Spleen (tissue), 11 donors: ENCODE data around the gene DISC1. TPM values are rescaled to one million over a fixed set of nuclear protein-coding genes. Genes with fewer than 3 reads are reported as not detected.
A peak's percentile ranks its signal among the peaks of the same experiment; 100 is the strongest.
"Not testable (repeated sequence)": the region's sequence is repeated elsewhere in the genome, so short reads cannot be mapped to it uniquely, and the experiment has no call there.

Source experiments
- DNase-seq: peaks from one replicate; pipeline ENCODE4 v3.0.0-alpha.2; 2020
- H3K27ac ChIP-seq, 8 donors: fragments of 200-600 bp; sonication (generic) in 7 of 8; 1 replicate in 4 of 8; 2 replicates in 4 of 8; pipeline versions ENCODE4 v1.5.0 to v1.8.0; 2016 to 2021; ENCODE audit warnings: inconsistent platforms in 4 of 8, mild to moderate bottlenecking in 4 of 8, moderate library complexity in 1 of 8
- H3K27me3 ChIP-seq, 7 donors: fragments of 200-600 bp; sonication (generic) in 6 of 7; replicated peaks in 1 of 7; 1 replicate in 4 of 7; 2 replicates in 3 of 7; pipeline versions ENCODE4 v1.5.0 to v1.8.0; 2016 to 2021; ENCODE audit warnings: inconsistent platforms in 3 of 7, mild to moderate bottlenecking in 1 of 7
- H3K36me3 ChIP-seq, 6 donors: fragments of 200-600 bp; sonication (generic) in 5 of 6; 1 replicate in 4 of 6; 2 replicates in 2 of 6; pipeline versions ENCODE4 v1.5.0 to v1.8.0; 2016 to 2021; ENCODE audit warnings: inconsistent platforms in 2 of 6
- H3K4me1 ChIP-seq, 6 donors: fragments of 200-600 bp; sonication (generic) in 5 of 6; 1 replicate in 3 of 6; 2 replicates in 3 of 6; pipeline versions ENCODE4 v1.5.0 to v1.8.0; 2016 to 2021; ENCODE audit warnings: inconsistent platforms in 3 of 6
- H3K4me3 ChIP-seq, 8 donors: fragments of 200-600 bp; sonication (generic) in 7 of 8; 1 replicate in 4 of 8; 2 replicates in 4 of 8; pipeline versions ENCODE4 v1.5.0 to v1.8.0; 2016 to 2021; ENCODE audit warnings: inconsistent platforms in 4 of 8, mild to moderate bottlenecking in 4 of 8, moderate library complexity in 2 of 8
- H3K9me3 ChIP-seq, 8 donors: fragments of 200-600 bp; sonication (generic) in 7 of 8; 1 replicate in 4 of 8; 2 replicates in 4 of 8; pipeline versions ENCODE4 v1.5.0 to v1.8.0; 2016 to 2021; ENCODE audit warnings: inconsistent platforms in 4 of 8
- POLR2A ChIP-seq, 3 donors: fragments of 450-650 bp; IDR thresholded peaks; one replicate each; pipeline ENCODE4 v1.5.1; 2017; ENCODE audit warnings: antibody characterized with exemption in 3 of 3, mild to moderate bottlenecking in 1 of 3
- POLR2AphosphoS5 ChIP-seq, 3 donors: sonication (generic); formaldehyde crosslinking; IDR thresholded peaks; one replicate each; pipeline ENCODE4 v1.5.1; 2017; ENCODE audit warnings: antibody characterized with exemption in 3 of 3
- WGBS, 5 donors: extraction: QIAGEN DNeasy Blood & Tissue Kit in 3 of 5; methylation state at CpG; one replicate each; pipeline versions ENCODE4 v1.1.5 to v1.1.7; 2013 to 2018; 5-methylcytosine and 5-hydroxymethylcytosine counted together
- intact Hi-C: fragments of 100-400 bp; cut with DNase I; formaldehyde crosslinking; loops from one replicate; pipeline ENCODE4 v1.15.0; 2023; ENCODE audit warnings: low total_unique reads
- polyA plus RNA-seq, 3 donors: library from polyadenylated mRNA; stranded (reverse); fragments of 200-250 nt; gene quantifications; one replicate each; pipeline ENCODE4 v1.2.1, GENCODE V29; 2013
- total RNA-seq, 7 donors: library from RNA; depleted of rRNA in 3 of 7; stranded (reverse); fragments of >200 nt in 3 of 7; fragmentation: NEBNext Ultra II Directional in 4 of 7; extraction: Animal tissue kit (Norgen Biotek cat#: 25700) in 4 of 7; gene quantifications; one replicate each; pipeline versions ENCODE4 v1.1.0 to v1.2.1, GENCODE V29; 2016 to 2021
- TF ChIP-seq, protein P1 (sequence below), 11 experiments: fragments of 200-600 bp in 7 of 11; fragments of 450-650 bp in 4 of 11; sonication (generic) in 4 of 11; IDR thresholded peaks in 8 of 11; conservative IDR thresholded peaks in 3 of 11; 1 replicate in 7 of 11; 2 replicates in 4 of 11; pipeline versions ENCODE4 v1.4.0 to v1.8.0; 2016 to 2021; ENCODE audit warnings: antibody characterized with exemption in 11 of 11, inconsistent platforms in 4 of 11, mild to moderate bottlenecking in 1 of 11
- donor health status: healthy with polysubstance abuse.
- donor health status: DM: no; HTN: no; CAD: no; lungs with moderate emphysema.
- donor health status: DM: no; HTN: no; CAD: no.
- donor health status: Bipolar disorder and iron deficiency.
- donor health status: healthy.
- donor health status: DM: no; HTN: no; CAD: no.
- donor health status: DM: yes; HTN: yes; CAD: no.

Gene DISC1
- total and polyA plus RNA-seq, 10 donors = 0.89 to 36.4 (median 24.2) TPM

- no peak for DNase-seq
- no peak overlapping the region for H3K4me3 ChIP-seq
- intact Hi-C loops = no loop called here
- H3K27me3 ChIP-seq = no peaks in the 10 kb centered on the region
- no peaks in the 10 kb centered on the region for H3K9me3 ChIP-seq
- H3K27ac ChIP-seq = peak overlapping the region in 5 of 8 donors; percentile 15 to 66 (median 51)
- peaks cover 0 to 80% (median 16%) of the 10 kb centered on the region in 6 donors for H3K4me1 ChIP-seq
- WGBS, 5 donors = 51 to 67% (median 64%) methylated on average over 9 of the region's 9 CpGs
- peaks cover 0 to 5% (median 0%) of the 10 kb centered on the region in 6 donors for H3K36me3 ChIP-seq
- TF ChIP-seq, protein P1, sequence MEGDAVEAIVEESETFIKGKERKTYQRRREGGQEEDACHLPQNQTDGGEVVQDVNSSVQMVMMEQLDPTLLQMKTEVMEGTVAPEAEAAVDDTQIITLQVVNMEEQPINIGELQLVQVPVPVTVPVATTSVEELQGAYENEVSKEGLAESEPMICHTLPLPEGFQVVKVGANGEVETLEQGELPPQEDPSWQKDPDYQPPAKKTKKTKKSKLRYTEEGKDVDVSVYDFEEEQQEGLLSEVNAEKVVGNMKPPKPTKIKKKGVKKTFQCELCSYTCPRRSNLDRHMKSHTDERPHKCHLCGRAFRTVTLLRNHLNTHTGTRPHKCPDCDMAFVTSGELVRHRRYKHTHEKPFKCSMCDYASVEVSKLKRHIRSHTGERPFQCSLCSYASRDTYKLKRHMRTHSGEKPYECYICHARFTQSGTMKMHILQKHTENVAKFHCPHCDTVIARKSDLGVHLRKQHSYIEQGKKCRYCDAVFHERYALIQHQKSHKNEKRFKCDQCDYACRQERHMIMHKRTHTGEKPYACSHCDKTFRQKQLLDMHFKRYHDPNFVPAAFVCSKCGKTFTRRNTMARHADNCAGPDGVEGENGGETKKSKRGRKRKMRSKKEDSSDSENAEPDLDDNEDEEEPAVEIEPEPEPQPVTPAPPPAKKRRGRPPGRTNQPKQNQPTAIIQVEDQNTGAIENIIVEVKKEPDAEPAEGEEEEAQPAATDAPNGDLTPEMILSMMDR (IDR thresholded peaks at IDR 0.05 in 8 of 11, conservative IDR thresholded peaks at IDR 0.05 in 3 of 11) = no peak
- TF ChIP-seq POLR2AphosphoS5 (IDR thresholded peaks at IDR 0.05) (no peak), POLR2A (IDR thresholded peaks at IDR 0.05) (no peak)
These were observed 151.6 kb downstream of the DISC1 start for GRCh38 chr1:231778009-231778719.

DNA sequence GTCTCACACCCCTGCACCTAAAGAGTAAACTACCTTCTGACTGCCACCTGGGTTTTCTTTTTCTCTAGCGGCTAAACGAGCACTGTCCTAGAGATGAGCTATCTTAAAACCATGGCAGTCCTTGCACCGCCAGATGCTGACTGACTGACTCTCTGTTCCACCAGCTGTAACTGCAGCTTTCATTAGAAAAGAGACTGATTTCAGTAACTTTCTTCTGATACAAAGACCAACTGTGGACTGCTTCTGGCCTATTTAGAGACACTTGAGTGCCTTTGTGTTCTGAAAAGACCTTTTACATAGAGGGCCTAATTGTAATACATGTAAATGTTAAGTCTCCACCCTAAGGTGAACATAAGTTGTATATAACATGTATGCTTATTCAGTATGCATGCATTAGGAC, 152.5 kb downstream of the DISC1 start:
- TF ChIP-seq POLR2A (IDR thresholded peaks at IDR 0.05) (no peak), POLR2AphosphoS5 (IDR thresholded peaks at IDR 0.05) (no peak)
- TF ChIP-seq, protein P1 (IDR thresholded peaks at IDR 0.05 in 8 of 11, conservative IDR thresholded peaks at IDR 0.05 in 3 of 11) = no peak
- Histone ChIP-seq H3K4me1 (peaks cover 0 to 75% (median 16%) of the 10 kb centered on the region in 6 donors), H3K4me3 (no peak overlapping the region), H3K36me3 (peaks cover 0 to 5% (median 0%) of the 10 kb centered on the region in 6 donors), H3K9me3 (no peaks in the 10 kb centered on the region), H3K27ac (peak overlapping the region in 2 of 8 donors; percentile 51 to 66), H3K27me3 (no peaks in the 10 kb centered on the region)
- intact Hi-C loops = no loop called here
- WGBS, 5 donors = 89 to 96% (median 94%) methylated on average over 3 of the region's 3 CpGs
- no peak for DNase-seq

GRCh38 chr1:231781892-231782291, 155.3 kb downstream of the DISC1 start:
- TF ChIP-seq POLR2A (IDR thresholded peaks at IDR 0.05) (no peak), POLR2AphosphoS5 (IDR thresholded peaks at IDR 0.05) (no peak)
- TF ChIP-seq, protein P1 (IDR thresholded peaks at IDR 0.05 in 8 of 11, conservative IDR thresholded peaks at IDR 0.05 in 3 of 11) = no peak
- H3K36me3 ChIP-seq = no peaks in the 10 kb centered on the region
- no peaks in the 10 kb centered on the region for H3K27me3 ChIP-seq
- peaks cover 0 to 55% (median 9%) of the 10 kb centered on the region in 6 donors for H3K4me1 ChIP-seq
- intact Hi-C loops = no loop called here
- no peak for DNase-seq
- 6 to 15% (median 14%) methylated on average over 2 of the region's 2 CpGs for WGBS, 5 donors
- no peaks in the 10 kb centered on the region for H3K9me3 ChIP-seq
- no peak overlapping the region for H3K4me3 ChIP-seq
- peak overlapping the region in 7 of 8 donors; percentile 16 to 74 (median 46) for H3K27ac ChIP-seq

DNA sequence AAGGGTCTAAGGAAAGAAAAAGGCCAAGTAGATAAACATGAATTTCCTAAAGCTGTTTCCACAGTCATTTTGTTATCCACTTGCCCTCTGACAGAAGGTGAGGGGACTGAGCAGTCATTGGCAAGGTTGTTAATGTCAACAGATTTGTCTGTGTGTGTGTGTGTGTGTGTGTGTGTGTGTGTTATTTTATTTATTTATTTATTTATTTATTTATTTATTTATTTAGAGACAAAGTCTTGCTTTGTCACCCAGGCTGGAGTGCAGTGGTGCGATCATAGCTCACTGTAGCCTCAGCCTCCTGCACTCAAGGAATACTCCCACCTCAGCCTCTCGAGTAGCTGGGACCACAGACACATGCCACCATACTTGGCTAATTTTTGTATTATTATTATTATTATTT, 158.5 kb downstream of the DISC1 start:
- 91 to 98% (median 95%) methylated on average over 2 of the region's 2 CpGs for WGBS, 5 donors
- peaks cover 0 to 25% (median 6%) of the 10 kb centered on the region in 6 donors for H3K4me1 ChIP-seq
- H3K36me3 ChIP-seq, DNase-seq, H3K27me3 ChIP-seq, H3K27ac ChIP-seq, H3K4me3 ChIP-seq, H3K9me3 ChIP-seq, intact Hi-C loops: not testable (repeated sequence)
